ENCODE measurements around the gene MICAL2.

MICAL2 gene

GRCh38 chr11:12110201-12110713, at the start of gene MICAL2:
Gene MICAL2, plus strand, starts transcription at chr11:12110590. Its CDS starts 51,566 bp downstream, at chr11:12162156.
- intact Hi-C loops (cut with DNase I): no loop called here
- peak; percentile 69 to 98 (median 86) for DNase-seq

GRCh38 chr11:12061851-12062560, 48.4 kb upstream of the MICAL2 start:
- intact Hi-C loops (cut with DNase I): no loop called here
- no peak for DNase-seq

GRCh38 chr11:12063251-12063650, 47.1 kb upstream of the MICAL2 start:
- intact Hi-C loops (cut with DNase I): no loop called here
- DNase-seq: no peak

GRCh38 chr11:12064136-12064953, 46.0 kb upstream of the MICAL2 start:
- intact Hi-C loops (cut with DNase I): no loop called here
- no peak for DNase-seq

GRCh38 chr11:12064954-12065280, 45.5 kb upstream of the MICAL2 start:
- no peak for DNase-seq
- intact Hi-C loops (cut with DNase I): no loop called here

- intact Hi-C loops (cut with DNase I): no loop called here
- peak in 1 of 10 donors; percentile 68 for DNase-seq
These were observed 44.2 kb upstream of the MICAL2 start for GRCh38 chr11:12066056-12066798.

GRCh38 chr11:12066799-12067508, 43.4 kb upstream of the MICAL2 start:
- intact Hi-C loops (cut with DNase I): no loop called here
- DNase-seq: peak in 6 of 10 donors; percentile 47 to 94 (median 78)

GRCh38 chr11:12067796-12068357, 42.5 kb upstream of the MICAL2 start:
- intact Hi-C loops (cut with DNase I): no loop called here
- DNase-seq: no peak

GRCh38 chr11:12069066-12069676, 41.2 kb upstream of the MICAL2 start:
- intact Hi-C loops (cut with DNase I): no loop called here
- DNase-seq: no peak

GRCh38 chr11:12070446-12071267, 39.7 kb upstream of the MICAL2 start:
- no peak for DNase-seq
- intact Hi-C loops (cut with DNase I): no loop called here

GRCh38 chr11:12071574-12071973, 38.8 kb upstream of the MICAL2 start:
- no peak for DNase-seq
- intact Hi-C loops (cut with DNase I): no loop called here

- intact Hi-C loops (cut with DNase I): no loop called here
These were observed 37.0 kb upstream of the MICAL2 start for GRCh38 chr11:12073436-12073835.

GRCh38 chr11:12073886-12074285, 36.5 kb upstream of the MICAL2 start:
- no peak for DNase-seq
- intact Hi-C loops (cut with DNase I): no loop called here

More at GRCh38 chr11:12073436-12073835, 37.0 kb upstream of the MICAL2 start:
- no peak for DNase-seq

- intact Hi-C loops (cut with DNase I): no loop called here
- no peak for DNase-seq
These were observed 35.7 kb upstream of the MICAL2 start for GRCh38 chr11:12074529-12075195.

- intact Hi-C loops (cut with DNase I): no loop called here
- no peak for DNase-seq
These were observed 35.1 kb upstream of the MICAL2 start for GRCh38 chr11:12075291-12075690.

GRCh38 chr11:12075822-12076821, 34.3 kb upstream of the MICAL2 start:
- no peak for DNase-seq
- intact Hi-C loops (cut with DNase I): no loop called here
